Peyer's patch (tissue), 4 donors: ENCODE data around the gene KIAA0930.

Source experiments
- CTCF ChIP-seq, 6 experiments: fragments of 450-650 bp in 4 of 6; fragments of 200-600 bp in 2 of 6; sonication (generic) in 1 of 6; IDR thresholded peaks; one replicate each; pipeline ENCODE4 v1.5.1; 2017 to 2019; ENCODE audit warnings: antibody characterized with exemption in 6 of 6, mild to moderate bottlenecking in 3 of 6, moderate library complexity in 1 of 6
- POLR2A ChIP-seq, 2 donors: fragments of 450-650 bp; IDR thresholded peaks; one replicate each; pipeline ENCODE4 v1.5.1; 2017; ENCODE audit warnings: antibody characterized with exemption in 2 of 2, mild to moderate bottlenecking in 2 of 2, moderate library complexity in 2 of 2

- TF ChIP-seq CTCF (IDR thresholded peaks at IDR 0.05) (no peak), POLR2A (IDR thresholded peaks at IDR 0.05) (no peak)
These were observed 41.0 kb downstream of the KIAA0930 start for GRCh38 chr22:45199723-45200122.
